ENCODE measurements around the gene ZFAND2A. TPM values are rescaled to one million over a fixed set of nuclear protein-coding genes. Genes with fewer than 3 reads are reported as not detected.

The ZFAND2A gene
- total RNA-seq, 6 donors from 2014 or later, result 12.5 to 45.1 (median 21.6) TPM

- Histone ChIP-seq H3K36me3 (no peaks in the 10 kb centered on the region), H3K4me3 (no peak overlapping the region), H3K9me3 (no peaks in the 10 kb centered on the region), H3K4me1 (peaks cover 0 to 8% (median 1%) of the 10 kb centered on the region in 4 donors), H3K27me3 (peaks cover 0 to 10% (median 0%) of the 10 kb centered on the region in 4 donors), H3K27ac (no peak overlapping the region)
- ATAC-seq (ENCODE audit: low FRiP score in 2 of 2), result no peak
- DNase-seq, result no peak
- TF ChIP-seq POLR2A (IDR thresholded peaks at IDR 0.05) (no peak), POLR2AphosphoS5 (IDR thresholded peaks at IDR 0.05) (no peak), EP300 (IDR thresholded peaks at IDR 0.05) (no peak)
- TF ChIP-seq, protein P1, sequence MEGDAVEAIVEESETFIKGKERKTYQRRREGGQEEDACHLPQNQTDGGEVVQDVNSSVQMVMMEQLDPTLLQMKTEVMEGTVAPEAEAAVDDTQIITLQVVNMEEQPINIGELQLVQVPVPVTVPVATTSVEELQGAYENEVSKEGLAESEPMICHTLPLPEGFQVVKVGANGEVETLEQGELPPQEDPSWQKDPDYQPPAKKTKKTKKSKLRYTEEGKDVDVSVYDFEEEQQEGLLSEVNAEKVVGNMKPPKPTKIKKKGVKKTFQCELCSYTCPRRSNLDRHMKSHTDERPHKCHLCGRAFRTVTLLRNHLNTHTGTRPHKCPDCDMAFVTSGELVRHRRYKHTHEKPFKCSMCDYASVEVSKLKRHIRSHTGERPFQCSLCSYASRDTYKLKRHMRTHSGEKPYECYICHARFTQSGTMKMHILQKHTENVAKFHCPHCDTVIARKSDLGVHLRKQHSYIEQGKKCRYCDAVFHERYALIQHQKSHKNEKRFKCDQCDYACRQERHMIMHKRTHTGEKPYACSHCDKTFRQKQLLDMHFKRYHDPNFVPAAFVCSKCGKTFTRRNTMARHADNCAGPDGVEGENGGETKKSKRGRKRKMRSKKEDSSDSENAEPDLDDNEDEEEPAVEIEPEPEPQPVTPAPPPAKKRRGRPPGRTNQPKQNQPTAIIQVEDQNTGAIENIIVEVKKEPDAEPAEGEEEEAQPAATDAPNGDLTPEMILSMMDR (IDR thresholded peaks at IDR 0.05), result no peak
- WGBS, 2 donors, result 70 to 77% methylated on average over 11 of the region's 11 CpGs
These were observed 27.1 kb upstream of the ZFAND2A start for GRCh38 chr7:1187127-1187526.

DNA sequence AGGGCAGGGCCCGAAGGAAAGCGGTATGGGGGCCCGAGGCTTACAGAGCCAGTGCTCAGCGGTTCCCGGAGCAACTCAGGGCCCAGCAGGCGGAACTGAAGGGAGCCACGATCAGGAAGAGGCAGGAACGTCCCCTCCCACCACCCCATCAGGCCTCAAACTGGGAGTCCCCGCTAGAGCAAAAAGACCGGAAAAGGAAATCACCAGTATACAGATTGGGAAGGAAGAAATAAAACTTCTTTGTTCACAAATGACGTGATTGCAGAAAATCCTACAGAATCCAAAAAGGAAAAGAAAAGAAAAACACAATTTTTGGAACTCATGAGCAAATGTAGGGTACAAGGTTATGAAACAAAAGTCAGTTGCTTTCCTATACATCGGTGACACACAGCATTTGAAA, 21.6 kb upstream of the ZFAND2A start:
- ATAC-seq (ENCODE audit: low FRiP score in 2 of 2) (no peak), DNase-seq (no peak)
- Histone ChIP-seq H3K9me3 (no peaks in the 10 kb centered on the region), H3K27ac (no peak overlapping the region), H3K4me1 (peaks cover 0 to 11% (median under 1%) of the 10 kb centered on the region in 4 donors), H3K27me3 (peaks cover 0 to 10% (median 0%) of the 10 kb centered on the region in 4 donors), H3K4me3 (no peak overlapping the region), H3K36me3 (no peaks in the 10 kb centered on the region)
- WGBS, 2 donors, result 31 to 36% methylated on average over 10 to 12 of the region's 12 CpGs
- TF ChIP-seq POLR2AphosphoS5 (IDR thresholded peaks at IDR 0.05) (no peak), POLR2A (IDR thresholded peaks at IDR 0.05) (no peak), EP300 (IDR thresholded peaks at IDR 0.05) (no peak)
- TF ChIP-seq, protein P1 (IDR thresholded peaks at IDR 0.05), result no peak

GRCh38 chr7:1181031-1181430, 21.0 kb upstream of the ZFAND2A start:
- Histone ChIP-seq H3K27ac (no peak overlapping the region), H3K9me3 (no peaks in the 10 kb centered on the region), H3K4me3 (no peak overlapping the region), H3K27me3 (peaks cover 0 to 10% (median 0%) of the 10 kb centered on the region in 4 donors), H3K4me1 (peaks cover 5 to 17% (median 7%) of the 10 kb centered on the region in 4 donors), H3K36me3 (no peaks in the 10 kb centered on the region)
- TF ChIP-seq EP300 (IDR thresholded peaks at IDR 0.05) (no peak), POLR2AphosphoS5 (IDR thresholded peaks at IDR 0.05) (no peak), POLR2A (IDR thresholded peaks at IDR 0.05) (no peak)
- TF ChIP-seq, protein P1 (IDR thresholded peaks at IDR 0.05), result no peak
- WGBS, 2 donors, result 76 to 80% methylated on average over 18 to 19 of the region's 19 CpGs
- no peak for ATAC-seq (ENCODE audit: low FRiP score in 2 of 2)
- DNase-seq, result peak in 1 of 2 donors; percentile 53

DNA sequence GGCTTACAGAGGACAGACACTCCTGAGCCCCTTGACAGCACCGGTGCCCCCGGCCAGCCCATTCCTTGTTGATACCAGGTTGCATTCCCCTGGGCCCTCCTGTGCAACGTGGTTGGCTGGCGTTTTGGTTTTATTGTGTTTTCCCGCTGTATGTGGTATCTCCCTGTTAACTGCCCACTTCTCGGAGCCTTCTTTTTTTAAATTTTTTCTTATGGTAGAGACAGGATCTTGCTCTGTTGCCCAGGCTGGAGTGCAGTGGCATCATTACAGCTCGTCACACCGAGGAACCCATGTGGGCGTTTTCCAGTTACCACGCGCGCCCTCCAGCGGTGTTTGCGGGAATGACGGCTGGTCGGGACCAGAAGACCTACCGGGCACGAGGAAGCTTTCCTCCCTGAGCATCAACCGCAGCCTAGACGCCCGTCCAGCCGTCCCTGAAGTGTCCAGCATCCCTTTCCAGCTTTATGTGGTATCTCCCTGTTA, 16.9 kb upstream of the ZFAND2A start:
- DNase-seq (peak; percentile 71 to 96), ATAC-seq (ENCODE audit: low FRiP score in 2 of 2) (peak; percentile 67 to 75)
- Histone ChIP-seq H3K27me3 (no peaks in the 10 kb centered on the region), H3K4me1 (peaks cover 9 to 18% (median 9%) of the 10 kb centered on the region in 4 donors), H3K27ac (no peak overlapping the region), H3K4me3 (no peak overlapping the region), H3K36me3 (no peaks in the 10 kb centered on the region), H3K9me3 (no peaks in the 10 kb centered on the region)
- TF ChIP-seq EP300 (IDR thresholded peaks at IDR 0.05), result no peak
- TF ChIP-seq POLR2A (IDR thresholded peaks at IDR 0.05), result no peak
- TF ChIP-seq, protein P1 (IDR thresholded peaks at IDR 0.05), result peak; percentile 40 to 66 (median 55)
- WGBS, 2 donors, result 41 to 52% methylated on average over 22 of the region's 22 CpGs
